UCSD-AML1 (cell line): ENCODE results near the gene TMOD1.
"Not testable (repeated sequence)": the region's sequence is repeated elsewhere in the genome, so short reads cannot be mapped to it uniquely, and the experiment has no call there.

Source experiments
- DNase-seq: peaks from one replicate; lab custom pipeline; 2025; ENCODE audit not compliant: unreplicated experiment; lab: John Stamatoyannopoulos, UW

TMOD1 gene

GRCh38 chr9:97501177-97501971 is at the start of gene TMOD1:
TSS of gene TMOD1 (plus strand) at chr9:97501666. CDS start at chr9:97524189, 22,523 bp downstream.
- DNase-seq, result peak; percentile 74

GRCh38 chr9:97453573-97453972 is 47.9 kb upstream of the TMOD1 start:
- not testable (repeated sequence) for DNase-seq

- not testable (repeated sequence) for DNase-seq
These were observed 44.6 kb upstream of the TMOD1 start for GRCh38 chr9:97456841-97457240.

GRCh38 chr9:97459326-97459725 is 42.1 kb upstream of the TMOD1 start:
- DNase-seq, result no peak

- no peak for DNase-seq
These were observed 39.3 kb upstream of the TMOD1 start for GRCh38 chr9:97462159-97462558.

- DNase-seq, result no peak
These were observed 38.6 kb upstream of the TMOD1 start for GRCh38 chr9:97462914-97463313.

GRCh38 chr9:97468658-97469448 is 32.6 kb upstream of the TMOD1 start:
- peak; percentile 63 for DNase-seq

- no peak for DNase-seq
These were observed 31.4 kb upstream of the TMOD1 start for GRCh38 chr9:97470076-97470475.

- no peak for DNase-seq
These were observed 27.7 kb upstream of the TMOD1 start for GRCh38 chr9:97473717-97474116.

- no peak for DNase-seq
These were observed 27.0 kb upstream of the TMOD1 start for GRCh38 chr9:97474372-97474925.

GRCh38 chr9:97475059-97475458 is 26.4 kb upstream of the TMOD1 start:
- no peak for DNase-seq

- DNase-seq, result no peak
These were observed 23.0 kb upstream of the TMOD1 start for GRCh38 chr9:97478301-97478981.

- DNase-seq, result no peak
These were observed 21.8 kb upstream of the TMOD1 start for GRCh38 chr9:97479496-97480159.

GRCh38 chr9:97480174-97480573 is 21.3 kb upstream of the TMOD1 start:
- no peak for DNase-seq

- no peak for DNase-seq
These were observed 20.7 kb upstream of the TMOD1 start for GRCh38 chr9:97480749-97481148.

GRCh38 chr9:97484134-97484533 is 17.3 kb upstream of the TMOD1 start:
- DNase-seq, result no peak

GRCh38 chr9:97487107-97487506 is 14.4 kb upstream of the TMOD1 start:
- no peak for DNase-seq

GRCh38 chr9:97487861-97488260 is 13.6 kb upstream of the TMOD1 start:
- no peak for DNase-seq

GRCh38 chr9:97491216-97491999 is 10.1 kb upstream of the TMOD1 start:
- DNase-seq, result no peak
